Right atrium auricular region (tissue), 2 donors: Measurements from ENCODE around the gene EME1. TPM values are rescaled to one million over a fixed set of nuclear protein-coding genes. Genes with fewer than 3 reads are reported as not detected.

Experiments used
- DNase-seq: peaks from one replicate; pipeline ENCODE4 v3.0.0-alpha.2; 2019; ENCODE audit warnings: low spot score
- H3K27ac ChIP-seq, 2 donors: fragments of 200-600 bp; sonication (generic); 1 replicate in 1 of 2; 2 replicates in 1 of 2; pipeline ENCODE4 v1.5.1; 2016 to 2019
- H3K27me3 ChIP-seq, 2 donors: fragments of 200-600 bp; sonication (generic); one replicate each; pipeline versions ENCODE4 v1.5.1 to v1.6.0; 2017 to 2019
- H3K36me3 ChIP-seq: fragments of 200-600 bp; sonication (generic); one replicate; pipeline ENCODE4 v1.5.1; 2016
- H3K4me1 ChIP-seq, 2 donors: fragments of 200-600 bp; sonication (generic); one replicate each; pipeline versions ENCODE4 v1.5.1 to v1.6.0; 2017 to 2019
- H3K4me3 ChIP-seq, 2 donors: fragments of 200-600 bp; sonication (generic); 1 replicate in 1 of 2; 2 replicates in 1 of 2; pipeline ENCODE4 v1.5.1; 2017 to 2019; ENCODE audit warnings: mild to moderate bottlenecking in 1 of 2, moderate library complexity in 1 of 2
- H3K9me3 ChIP-seq, 2 donors: fragments of 200-600 bp; sonication (generic); one replicate each; pipeline ENCODE4 v1.5.1; 2019
- total RNA-seq, 2 donors: library from RNA; depleted of rRNA; stranded (reverse); fragments of >200 nt; gene quantifications; one replicate each; pipeline ENCODE4 v1.1.0, GENCODE V29; 2016
- TF ChIP-seq, protein P1 (sequence below), 2 donors: fragments of 200-600 bp; sonication (generic); IDR thresholded peaks; one replicate each; pipeline ENCODE4 v1.5.1; 2019; ENCODE audit warnings: antibody characterized with exemption in 2 of 2

The EME1 gene
- total RNA-seq, 2 donors from 2014 or later, result 0.33 TPM; not detected in 1

- no peak for DNase-seq
- Histone ChIP-seq H3K27me3 (no peaks in the 10 kb centered on the region), H3K27ac (no peak overlapping the region), H3K9me3 (no peaks in the 10 kb centered on the region), H3K36me3 (peaks cover 39% of the 10 kb centered on the region), H3K4me3 (no peak overlapping the region), H3K4me1 (peaks cover 0 to 4% of the 10 kb centered on the region in 2 donors)
- TF ChIP-seq, protein P1, sequence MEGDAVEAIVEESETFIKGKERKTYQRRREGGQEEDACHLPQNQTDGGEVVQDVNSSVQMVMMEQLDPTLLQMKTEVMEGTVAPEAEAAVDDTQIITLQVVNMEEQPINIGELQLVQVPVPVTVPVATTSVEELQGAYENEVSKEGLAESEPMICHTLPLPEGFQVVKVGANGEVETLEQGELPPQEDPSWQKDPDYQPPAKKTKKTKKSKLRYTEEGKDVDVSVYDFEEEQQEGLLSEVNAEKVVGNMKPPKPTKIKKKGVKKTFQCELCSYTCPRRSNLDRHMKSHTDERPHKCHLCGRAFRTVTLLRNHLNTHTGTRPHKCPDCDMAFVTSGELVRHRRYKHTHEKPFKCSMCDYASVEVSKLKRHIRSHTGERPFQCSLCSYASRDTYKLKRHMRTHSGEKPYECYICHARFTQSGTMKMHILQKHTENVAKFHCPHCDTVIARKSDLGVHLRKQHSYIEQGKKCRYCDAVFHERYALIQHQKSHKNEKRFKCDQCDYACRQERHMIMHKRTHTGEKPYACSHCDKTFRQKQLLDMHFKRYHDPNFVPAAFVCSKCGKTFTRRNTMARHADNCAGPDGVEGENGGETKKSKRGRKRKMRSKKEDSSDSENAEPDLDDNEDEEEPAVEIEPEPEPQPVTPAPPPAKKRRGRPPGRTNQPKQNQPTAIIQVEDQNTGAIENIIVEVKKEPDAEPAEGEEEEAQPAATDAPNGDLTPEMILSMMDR (IDR thresholded peaks at IDR 0.05), result peak in 1 of 2 donors; percentile 17
Measured at GRCh38 chr17:50380369-50381259, 7.6 kb downstream of the EME1 start.

DNA sequence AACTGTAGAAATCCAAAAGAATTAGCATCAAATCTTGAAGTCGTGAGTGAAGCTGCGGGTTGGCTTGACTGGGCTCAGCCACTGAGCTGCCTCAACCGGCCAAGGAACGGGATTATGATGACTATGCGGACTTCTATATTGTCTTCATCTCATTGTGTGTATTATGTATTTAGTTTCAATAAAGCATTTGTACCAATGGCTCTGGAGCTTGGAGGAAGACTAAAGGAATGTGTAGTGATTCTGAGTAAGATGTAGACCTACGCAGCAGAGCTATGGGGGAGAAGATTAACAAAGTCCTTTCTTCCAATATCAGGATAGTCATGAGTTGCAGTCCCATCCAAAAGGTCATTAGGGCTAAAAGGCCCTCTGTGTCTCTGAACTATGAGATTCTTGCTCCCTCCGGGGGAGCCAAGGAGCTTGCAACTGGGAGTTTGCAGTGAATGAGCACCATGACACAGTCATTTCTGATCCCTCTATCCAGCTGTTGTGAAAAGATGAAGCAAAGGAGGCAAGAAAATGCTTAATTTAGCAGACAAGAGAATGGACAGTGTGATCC is 8.3 kb downstream of the EME1 start:
- Histone ChIP-seq H3K27ac (no peak overlapping the region), H3K9me3 (no peaks in the 10 kb centered on the region)
- TF ChIP-seq, protein P1 (IDR thresholded peaks at IDR 0.05), result no peak

DNA sequence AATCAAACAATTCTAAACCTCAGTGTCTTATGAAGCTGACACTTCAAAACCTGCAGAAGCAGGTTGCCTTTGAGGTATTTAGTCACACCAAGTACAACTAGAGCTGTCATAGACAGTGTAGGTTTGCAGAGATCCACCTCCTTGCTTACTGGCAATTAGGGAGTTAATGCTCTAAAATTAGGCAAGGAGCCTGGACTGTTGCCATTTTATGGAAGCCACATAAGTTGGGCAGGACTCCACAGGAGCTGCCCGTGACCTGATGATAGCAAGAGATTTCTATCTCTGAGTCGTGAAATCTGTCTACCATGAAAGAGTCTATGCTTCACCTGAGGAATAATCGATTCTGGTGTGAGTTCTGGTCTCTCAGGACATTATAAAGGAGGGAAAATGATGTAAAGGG is 8.9 kb downstream of the EME1 start:
- H3K9me3 ChIP-seq, result no peaks in the 10 kb centered on the region
- peaks cover 52% of the 10 kb centered on the region for H3K36me3 ChIP-seq
- no peaks in the 10 kb centered on the region for H3K27me3 ChIP-seq
- no peak for DNase-seq
- peaks cover 0 to 4% of the 10 kb centered on the region in 2 donors for H3K4me1 ChIP-seq
- TF ChIP-seq, protein P1 (IDR thresholded peaks at IDR 0.05), result no peak
- no peak overlapping the region for H3K4me3 ChIP-seq
- H3K27ac ChIP-seq, result no peak overlapping the region

More for the DNA sequence above, 8.3 kb downstream of the EME1 start:
- DNase-seq, result no peak
- H3K36me3 ChIP-seq, result peaks cover 46% of the 10 kb centered on the region
- no peaks in the 10 kb centered on the region for H3K27me3 ChIP-seq
- H3K4me1 ChIP-seq, result peaks cover 0 to 4% of the 10 kb centered on the region in 2 donors
- H3K4me3 ChIP-seq, result no peak overlapping the region

DNA sequence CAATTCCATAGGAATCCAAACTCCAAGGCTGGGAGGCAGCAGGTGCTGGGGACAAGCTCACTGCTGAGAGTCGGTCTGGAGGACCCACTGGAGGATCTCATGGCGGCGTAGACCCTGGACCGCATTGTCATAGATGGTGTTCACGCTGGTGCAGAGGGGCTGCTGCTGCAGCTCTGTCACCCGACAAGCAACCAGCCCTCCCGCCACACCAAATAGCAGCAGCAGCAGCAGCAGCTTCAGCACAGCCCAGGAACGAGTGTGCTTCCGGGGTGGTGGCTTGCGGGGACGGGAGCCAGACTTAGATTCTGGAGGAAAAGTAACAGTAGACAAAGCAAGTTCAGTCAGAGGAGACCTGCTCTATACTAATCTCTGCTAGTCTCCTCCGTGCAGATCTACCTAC is 9.9 kb downstream of the EME1 start:
- Histone ChIP-seq H3K9me3 (no peaks in the 10 kb centered on the region), H3K27me3 (no peaks in the 10 kb centered on the region), H3K36me3 (peaks cover 62% of the 10 kb centered on the region), H3K27ac (no peak overlapping the region), H3K4me3 (no peak overlapping the region), H3K4me1 (peaks cover 0 to 4% of the 10 kb centered on the region in 2 donors)
- DNase-seq, result no peak
- TF ChIP-seq, protein P1 (IDR thresholded peaks at IDR 0.05), result no peak

DNA sequence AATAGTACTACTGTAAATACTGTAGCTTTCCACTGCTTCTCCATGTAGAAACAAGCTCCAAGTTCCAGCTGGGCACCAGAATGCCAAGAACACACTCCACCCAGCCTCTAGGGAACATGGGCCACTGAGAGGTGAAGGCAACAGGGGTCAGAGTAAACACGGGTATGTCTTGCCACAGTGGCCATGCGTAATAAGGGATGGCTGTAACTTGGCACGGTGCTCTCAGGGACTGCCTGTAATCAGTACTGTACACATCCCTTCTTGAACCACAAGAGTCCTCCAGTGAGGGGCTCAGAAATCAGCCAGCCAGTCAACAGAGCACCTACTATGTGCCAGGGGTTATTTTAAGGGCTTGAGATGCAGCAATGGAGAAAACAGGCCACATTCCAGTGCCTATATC is 13.5 kb downstream of the EME1 start:
- H3K27me3 ChIP-seq, result no peaks in the 10 kb centered on the region
- H3K36me3 ChIP-seq, result peaks cover 98% of the 10 kb centered on the region
- no peak for DNase-seq
- H3K9me3 ChIP-seq, result no peaks in the 10 kb centered on the region
- peaks cover 0 to 4% of the 10 kb centered on the region in 2 donors for H3K4me1 ChIP-seq
- H3K4me3 ChIP-seq, result no peak overlapping the region
- TF ChIP-seq, protein P1 (IDR thresholded peaks at IDR 0.05), result no peak
- no peak overlapping the region for H3K27ac ChIP-seq
